Endometrium (tissue), 2 donors: Measurements from ENCODE around the gene ARL5B.

Experiments used
- FAIRE-seq: peaks from 2 replicates; lab custom pipeline; 2012; peaks lifted over from hg19 to GRCh38; lab: Jason Lieb, UNC
- donor health status: control.
- donor health status: control.

ARL5B gene

GRCh38 chr10:18703521-18703920 lies 44.3 kb downstream of the ARL5B start:
- no peak for FAIRE-seq

DNA sequence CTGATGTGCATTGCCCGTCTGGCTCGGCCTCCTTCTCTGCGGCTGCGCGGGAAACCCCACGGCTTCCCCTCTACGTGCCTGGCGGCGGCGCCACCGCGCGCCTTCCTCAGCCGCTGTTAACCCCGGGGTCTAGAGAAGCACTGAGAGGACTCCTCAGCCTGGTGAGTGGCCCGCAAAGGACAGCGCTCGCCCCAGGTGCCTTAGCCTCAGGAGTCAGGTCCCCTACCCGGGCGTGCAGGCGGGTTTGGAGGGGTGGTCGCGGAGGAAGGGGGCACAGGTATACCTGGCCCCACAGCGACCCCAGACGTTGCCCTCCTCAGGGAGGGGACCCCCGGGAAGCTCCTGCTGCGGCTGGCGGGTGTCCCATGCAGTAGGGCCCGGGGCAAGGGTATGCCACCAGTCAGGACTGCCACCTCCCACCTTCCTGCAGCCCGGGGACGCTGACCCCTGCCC lies 51.0 kb downstream of the ARL5B start:
- no peak for FAIRE-seq

GRCh38 chr10:18713077-18713476 lies 53.8 kb downstream of the ARL5B start:
- FAIRE-seq = no peak

DNA sequence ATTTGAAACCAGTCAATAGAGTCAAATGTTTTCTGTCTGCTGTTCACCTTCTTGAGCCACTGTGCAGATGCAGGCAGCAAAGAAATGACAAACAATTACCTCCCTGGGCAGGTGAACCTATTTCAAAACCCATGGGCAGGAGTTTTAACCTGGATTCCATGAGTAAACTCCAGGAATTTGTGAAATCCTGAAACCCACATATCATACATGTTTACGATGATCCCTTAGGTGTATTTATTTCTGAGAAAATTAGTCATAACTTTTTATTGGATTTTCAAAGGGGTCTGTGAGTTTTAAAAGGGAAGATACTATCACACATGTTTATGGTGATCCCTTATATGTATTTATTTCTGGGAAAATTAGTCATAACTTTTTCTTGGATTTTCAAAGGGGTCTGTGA lies 59.8 kb downstream of the ARL5B start:
- FAIRE-seq = no peak

DNA sequence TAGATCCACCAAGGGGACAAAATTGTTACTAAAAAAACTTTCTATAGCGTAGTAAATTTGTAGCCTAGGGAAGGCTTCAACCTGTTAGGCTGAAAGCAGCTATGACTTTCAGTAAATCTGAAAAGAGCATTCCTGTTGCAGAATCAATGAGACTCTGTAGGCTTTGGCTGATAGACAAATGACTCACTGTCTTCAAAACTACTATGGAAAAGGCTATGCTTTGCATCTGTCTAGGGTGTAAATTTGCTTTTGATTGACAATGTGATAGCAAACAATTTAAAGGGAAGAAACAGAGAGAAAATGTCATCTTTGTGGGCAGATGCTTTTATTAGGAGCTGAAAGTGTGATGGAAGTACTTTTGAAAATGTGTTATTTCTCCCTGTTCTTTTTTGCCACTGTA lies 60.6 kb downstream of the ARL5B start:
- no peak for FAIRE-seq

DNA sequence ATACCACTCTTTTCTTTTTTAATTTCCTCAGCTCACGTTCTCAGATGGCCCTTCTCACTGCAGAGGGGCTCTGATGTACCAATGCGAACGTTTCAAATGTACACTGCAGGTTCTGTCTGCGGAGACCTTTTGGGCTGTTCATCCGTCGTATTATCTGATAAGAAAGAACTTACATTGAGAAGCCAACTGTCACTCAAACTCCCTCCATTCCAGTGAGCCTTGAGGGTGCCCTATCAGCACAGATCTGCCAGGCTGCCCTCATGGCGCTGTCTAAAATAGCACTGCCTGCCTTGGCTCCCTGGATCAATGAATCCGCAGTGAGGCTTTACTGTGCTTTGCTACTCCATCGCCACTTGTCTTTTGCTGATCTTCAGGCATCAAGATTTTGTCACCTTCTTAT lies 61.8 kb downstream of the ARL5B start:
- FAIRE-seq = no peak

DNA sequence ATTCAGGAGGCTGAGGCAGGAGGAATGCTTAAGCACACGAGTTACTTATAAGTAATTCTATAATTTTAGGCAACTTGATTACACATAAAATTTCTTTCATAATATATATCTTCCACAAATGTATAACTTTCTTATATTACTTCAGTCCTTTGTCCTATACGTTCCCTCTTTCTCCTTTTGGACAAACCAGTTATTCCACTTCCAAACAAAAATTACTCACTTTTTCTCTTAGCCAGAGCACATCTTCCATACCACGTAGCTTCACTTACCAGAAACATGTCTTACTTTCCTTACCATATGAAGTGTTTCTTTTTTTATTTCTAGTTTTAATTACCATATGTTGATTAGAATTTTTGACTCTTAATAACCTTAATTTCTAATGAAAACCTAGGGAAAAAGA lies 64.6 kb downstream of the ARL5B start:
- FAIRE-seq = no peak
